HG03175 (cell line): ENCODE measurements around the gene NUMB.

ENCODE experiments used
- ATAC-seq: cut with Tn5 transposase; IDR thresholded peaks from one replicate; pipeline ENCODE4 v1.9.1; 2021; ENCODE audit warnings: mild to moderate bottlenecking, moderate library complexity; ENCODE audit not compliant: unreplicated experiment

The NUMB gene

DNA sequence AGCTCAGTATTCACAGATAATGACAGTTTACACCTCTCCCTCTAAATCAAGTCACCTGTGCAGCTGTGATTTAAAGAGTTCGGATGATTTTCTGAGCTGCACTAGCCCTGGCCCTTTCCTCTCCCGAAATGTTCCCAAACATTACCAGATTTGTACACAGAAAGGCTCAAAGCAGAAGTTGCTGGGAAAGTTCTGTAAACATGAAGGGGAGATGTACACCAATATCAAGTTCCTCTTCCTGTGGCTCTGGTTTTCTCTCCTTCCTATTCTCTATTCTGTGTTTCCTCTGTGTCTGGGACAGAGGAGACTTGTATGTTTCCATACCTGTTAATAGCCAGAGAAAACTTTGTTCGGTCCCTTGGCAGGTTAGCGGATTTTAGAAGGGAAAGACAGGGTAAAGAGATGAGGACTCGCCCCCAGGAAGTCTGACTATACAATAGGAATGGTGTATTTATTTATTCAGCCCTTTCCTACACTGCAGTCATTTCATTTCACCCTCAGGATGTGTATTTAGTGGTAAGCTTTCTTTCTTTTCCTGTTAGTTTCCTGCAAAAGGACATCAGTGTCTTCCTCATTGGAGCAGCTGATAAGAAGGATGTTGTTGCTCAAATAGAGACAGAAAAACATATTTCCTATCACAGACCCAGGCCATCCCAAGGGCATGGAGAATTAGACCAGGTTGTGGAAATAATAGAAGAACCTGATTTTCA is 7.6 kb upstream of the NUMB start:
- ATAC-seq = no peak

DNA sequence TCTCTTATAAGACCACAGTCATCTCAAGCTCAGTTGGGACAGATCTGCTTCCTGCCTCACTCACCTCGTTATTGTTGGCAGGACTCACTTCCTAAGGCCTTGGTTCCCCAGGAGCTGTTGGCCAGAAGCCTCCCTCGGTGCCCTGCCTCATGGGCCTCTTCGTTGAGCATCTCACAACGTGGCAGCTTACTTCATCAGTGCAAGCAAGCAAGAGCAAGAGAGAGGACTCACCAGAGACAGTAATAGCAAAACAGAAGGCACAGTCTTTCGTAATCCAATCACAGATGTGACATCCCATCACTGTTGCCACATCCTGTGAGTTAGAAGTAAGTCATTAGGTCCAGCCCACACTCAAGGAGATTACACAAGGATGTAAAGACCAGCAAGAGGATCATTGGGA is 5.1 kb upstream of the NUMB start:
- ATAC-seq = no peak

DNA sequence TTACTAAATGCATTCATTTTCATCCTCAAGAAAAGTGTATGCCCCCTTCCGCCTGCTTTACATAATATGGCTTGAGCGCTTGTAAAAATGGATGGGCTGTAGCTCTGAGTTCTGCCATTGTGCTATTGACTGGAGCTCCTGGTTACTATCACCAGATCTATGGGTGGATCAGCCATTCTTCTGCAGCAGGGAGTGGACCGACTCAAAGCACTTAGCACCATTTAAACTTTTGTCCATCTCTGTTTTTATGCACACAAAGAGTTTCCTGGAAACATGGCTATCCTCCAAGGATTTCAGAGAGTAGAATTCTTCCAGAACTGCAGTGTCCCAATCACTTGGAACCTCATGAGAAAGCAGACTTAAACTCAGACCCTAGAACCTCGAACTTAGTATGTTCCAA is 4.5 kb upstream of the NUMB start:
- ATAC-seq = no peak

DNA sequence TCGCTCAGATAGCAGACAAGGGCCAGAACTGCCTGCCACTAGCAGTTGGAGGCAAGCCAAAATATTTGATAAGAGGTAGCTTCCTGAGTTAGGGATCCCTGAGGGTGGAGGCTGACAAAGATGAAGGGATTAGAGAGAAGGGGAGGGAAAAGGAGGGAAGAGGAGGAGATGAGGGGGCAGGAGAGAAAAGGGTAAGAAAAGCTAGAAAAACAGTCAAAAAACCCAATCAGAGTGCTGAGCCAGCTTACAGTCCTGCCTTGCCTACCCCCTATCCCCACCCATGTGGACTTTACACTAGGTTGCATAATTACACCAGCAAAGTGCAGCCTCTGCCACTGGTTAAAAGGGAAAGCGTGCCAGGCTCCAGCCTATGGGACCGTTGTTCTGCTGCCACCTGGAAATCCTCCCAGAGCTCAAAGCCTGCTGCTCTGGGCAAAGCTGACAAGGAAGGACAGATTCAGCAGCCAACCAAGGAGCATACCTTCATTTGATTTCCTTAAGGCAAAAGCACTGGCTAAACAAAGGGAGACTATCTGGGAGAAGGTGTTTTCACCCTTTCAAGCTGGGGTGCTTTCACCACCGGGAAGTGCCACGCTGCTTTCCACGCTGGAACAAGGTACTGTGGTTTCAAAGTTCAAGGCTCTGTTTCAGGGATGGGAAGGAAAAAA is 3.8 kb upstream of the NUMB start:
- ATAC-seq = no peak

DNA sequence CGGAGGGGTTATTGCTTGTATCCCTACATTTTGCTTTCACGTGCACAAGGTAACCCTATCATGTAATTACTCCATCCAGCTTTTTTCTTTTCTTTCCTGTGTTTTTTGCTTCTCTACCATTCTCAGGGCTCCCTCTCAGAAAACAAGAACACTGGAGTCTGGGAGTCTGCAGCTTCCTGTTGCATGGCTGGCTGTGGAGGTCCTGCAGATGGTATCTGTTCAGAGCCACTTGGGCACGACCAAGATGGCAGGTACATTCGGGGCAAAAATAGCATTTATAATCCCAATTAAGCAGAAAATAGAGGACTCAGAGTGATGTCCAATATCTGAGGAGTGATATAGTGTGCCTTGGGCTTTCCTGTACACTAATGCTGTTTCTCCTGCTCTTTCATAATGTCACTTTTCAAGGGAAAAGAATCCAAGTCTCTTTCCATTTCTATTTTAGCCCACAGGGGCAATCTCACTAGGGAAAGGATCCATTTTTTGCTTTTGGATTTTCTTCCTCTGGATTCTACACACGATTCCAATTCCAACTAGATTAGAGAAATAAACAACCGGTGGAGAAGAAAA is 3.2 kb upstream of the NUMB start:
- no peak for ATAC-seq

DNA sequence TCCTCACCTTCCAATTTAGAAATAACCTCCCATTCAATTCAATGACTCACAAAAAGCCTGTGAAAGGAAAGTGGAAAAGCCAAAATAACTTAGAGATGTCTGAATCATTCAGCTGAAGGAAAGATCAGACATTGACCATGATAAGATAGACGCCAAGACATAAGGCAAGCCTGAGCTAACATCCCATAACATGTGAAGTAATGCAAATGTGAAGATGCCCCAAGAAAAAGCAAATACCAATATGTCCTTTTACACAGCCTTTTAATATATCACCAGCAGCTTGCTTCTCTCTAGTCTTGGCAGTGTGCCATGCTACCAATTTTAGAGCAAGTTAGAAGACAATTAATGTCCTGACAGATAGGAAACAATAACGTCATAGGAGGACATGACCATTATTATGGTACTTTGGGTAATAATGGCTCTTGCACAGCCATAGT is 2.4 kb upstream of the NUMB start:
- no peak for ATAC-seq

DNA sequence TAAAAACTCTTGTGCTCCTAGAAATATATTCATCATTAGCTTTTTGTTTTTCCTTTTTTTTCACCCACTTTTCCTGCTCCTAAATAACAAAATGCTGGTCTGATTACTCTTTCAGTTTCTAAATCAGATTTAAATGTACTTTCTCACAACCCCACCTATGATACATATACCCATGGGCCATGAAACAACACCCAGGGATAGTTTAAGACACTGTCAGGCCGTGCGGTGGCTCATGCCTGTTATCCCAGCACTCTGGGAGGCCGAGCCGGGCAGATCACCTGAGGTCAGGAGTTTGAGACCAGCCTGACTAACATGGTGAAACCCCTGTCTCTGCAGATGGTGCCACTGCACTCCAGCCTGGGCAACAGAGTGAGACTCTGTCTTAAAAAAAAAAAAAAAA is 1.6 kb upstream of the NUMB start:
- ATAC-seq = no peak

DNA sequence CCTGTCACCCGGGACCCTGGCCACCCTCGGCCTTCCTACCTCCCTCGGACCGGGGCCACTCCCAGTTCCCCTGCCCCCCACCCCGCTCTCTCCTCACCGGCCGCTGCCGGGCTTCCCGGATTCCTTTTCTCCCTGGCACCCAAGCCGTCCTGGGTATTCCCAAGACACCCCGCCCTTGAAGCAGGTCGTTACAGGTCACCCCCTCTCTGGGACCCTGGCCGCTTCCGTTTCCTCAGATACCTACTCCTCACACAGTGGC is 493 bp downstream of the NUMB start:
- no peak for ATAC-seq

DNA sequence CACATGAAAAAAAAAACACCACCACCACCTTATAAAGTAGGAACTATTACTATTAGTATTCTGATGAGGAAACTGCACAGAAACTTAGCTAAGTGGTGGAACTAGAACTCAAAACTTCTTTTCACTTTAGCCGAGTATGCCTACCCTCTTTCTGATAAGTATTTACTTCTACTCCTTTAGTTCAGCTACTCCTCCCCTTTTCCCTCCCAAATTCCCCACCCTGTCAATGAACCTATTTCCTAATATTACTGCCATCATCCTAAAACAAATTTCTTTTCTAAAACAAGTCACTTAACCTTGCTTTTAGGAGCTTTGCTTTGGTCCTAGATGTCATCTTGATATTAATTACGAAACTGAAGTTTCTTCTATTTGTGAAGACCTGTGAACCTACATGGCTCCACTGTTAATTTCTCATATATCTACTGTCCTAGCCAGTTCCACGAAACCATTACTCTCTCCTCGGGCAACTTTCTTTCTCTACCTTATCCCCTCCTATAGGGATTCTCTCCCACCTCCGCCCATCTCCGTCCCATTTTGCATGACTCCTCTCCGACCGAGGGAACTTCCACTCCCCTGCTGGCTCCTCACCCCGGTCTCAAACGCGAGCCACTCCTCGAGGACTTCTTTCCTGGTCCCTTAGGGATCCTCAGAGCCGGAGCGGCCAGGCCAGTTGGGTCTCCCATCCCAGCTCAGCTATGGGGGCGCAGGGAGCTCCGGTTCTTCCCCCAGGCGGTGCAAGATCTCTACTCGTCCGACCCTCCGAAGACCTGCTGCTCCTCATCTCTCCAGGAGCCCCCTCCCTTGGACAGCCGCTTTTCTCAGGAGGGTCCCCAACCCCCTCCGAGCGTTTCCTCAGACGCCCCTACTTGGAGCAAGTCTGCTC is 1.1 kb downstream of the NUMB start:
- ATAC-seq = no peak

DNA sequence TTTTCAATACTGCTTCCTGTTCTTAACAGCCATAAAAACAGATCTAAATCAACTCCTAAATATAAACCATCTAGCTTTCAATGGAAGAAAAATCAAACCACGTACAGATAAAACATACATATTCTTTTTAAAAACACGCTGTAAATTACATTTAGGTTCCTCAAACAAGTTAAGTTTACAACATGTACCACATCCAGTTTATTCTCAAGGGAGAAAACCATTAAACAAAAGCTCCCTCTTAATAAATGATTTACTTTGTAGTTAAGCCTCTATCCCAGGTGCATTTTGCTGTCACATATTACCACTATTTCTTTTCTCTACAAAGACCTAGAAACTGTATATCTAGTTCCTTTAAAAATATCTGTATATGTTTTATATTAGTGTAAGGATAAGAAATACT is 3.1 kb downstream of the NUMB start:
- ATAC-seq = no peak

DNA sequence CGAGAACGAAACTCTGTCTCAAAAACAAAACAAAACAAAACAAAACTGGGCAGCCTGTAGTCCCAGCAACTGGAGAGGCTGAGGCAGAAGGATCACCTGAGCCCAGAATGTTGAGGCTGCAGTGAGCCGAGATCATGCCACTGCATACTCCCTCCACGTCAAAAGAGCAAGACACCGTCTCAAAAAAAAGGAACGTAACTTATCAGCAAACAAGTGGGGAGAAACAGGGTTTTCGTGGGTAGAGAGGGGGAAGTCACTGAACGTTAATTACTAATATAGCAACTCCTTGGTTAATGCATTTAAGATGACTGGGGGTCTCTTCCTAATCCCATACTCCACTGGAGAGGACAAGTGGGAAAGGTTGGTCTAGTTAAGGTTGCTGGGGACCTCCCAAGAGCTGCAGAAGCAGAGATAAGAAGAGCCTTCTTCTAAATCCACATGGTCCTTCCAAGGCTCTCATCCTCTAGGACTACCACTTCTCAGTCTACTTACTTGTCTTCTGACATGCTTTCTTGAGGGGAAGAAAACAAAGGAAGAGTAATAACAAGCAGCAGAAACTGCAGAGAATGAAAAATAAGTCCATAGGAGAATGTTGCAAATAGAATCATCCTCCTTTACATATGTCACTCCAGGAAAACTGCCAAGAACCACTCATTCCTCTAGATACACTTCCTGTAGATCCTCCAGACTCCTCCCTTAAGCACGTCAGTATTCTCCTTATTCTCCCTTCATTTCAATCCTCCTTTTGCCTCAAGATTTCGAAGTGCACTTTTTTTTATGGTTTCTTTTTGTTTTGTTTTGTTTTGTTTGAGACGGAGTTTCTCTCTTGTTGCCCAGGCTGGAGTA is 5.8 kb downstream of the NUMB start:
- no peak for ATAC-seq

DNA sequence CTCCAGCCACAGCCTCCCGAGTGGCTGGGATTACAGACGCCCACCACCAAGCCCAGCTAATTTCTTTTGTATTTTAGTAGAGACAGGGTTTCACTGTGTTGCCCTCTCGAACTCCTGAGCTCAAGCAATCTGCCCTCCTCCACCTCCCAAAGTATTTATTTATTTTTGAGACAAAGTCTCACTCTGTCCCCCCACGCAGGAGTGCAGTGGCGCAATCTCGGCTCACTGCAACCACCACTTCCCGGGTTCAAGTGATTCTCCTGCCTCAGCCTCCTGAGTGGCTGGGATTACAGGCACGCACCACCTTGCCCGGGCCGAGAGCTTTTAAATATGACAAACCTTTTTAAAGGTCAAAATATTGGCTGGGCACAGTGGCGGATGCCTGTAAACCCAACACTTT is 14.6 kb downstream of the NUMB start:
- no peak for ATAC-seq

DNA sequence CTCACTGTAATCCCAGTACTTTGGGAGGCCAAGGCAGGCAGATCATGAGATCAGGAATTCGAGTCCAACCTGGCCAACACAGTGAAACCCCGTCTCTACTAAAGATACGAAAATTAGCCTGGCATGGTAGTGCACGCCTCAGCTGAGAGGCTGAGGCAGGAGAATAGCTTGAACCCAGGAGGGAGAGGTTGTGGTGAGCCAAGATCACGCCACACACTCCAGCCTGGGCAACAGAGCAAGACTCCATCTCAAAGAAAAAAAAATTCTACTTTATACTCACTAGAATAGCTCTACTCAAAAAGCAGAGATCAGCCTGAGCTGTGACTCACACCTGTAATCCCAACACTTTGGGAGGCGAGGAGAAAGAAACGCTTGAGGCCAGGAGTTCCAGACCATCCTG is 17.1 kb downstream of the NUMB start:
- no peak for ATAC-seq

DNA sequence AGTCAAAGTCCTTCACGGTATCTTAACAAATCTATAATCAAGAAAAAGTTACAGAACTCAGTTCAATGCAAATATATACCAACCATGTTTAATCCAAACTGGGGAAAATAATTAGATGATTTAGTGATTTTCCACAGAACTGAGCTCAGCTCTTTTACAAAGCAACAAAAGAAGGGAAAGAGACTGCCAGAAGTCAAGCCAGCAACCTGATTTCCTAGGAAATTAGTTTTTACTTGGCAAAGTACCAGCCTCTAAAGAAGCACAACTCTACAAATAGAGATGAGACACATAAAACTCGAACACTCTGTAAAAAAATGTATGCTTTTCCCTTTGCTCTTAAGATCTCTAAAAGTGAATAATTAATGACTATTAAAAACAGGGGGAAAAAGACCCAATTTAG is 19.4 kb downstream of the NUMB start:
- no peak for ATAC-seq

DNA sequence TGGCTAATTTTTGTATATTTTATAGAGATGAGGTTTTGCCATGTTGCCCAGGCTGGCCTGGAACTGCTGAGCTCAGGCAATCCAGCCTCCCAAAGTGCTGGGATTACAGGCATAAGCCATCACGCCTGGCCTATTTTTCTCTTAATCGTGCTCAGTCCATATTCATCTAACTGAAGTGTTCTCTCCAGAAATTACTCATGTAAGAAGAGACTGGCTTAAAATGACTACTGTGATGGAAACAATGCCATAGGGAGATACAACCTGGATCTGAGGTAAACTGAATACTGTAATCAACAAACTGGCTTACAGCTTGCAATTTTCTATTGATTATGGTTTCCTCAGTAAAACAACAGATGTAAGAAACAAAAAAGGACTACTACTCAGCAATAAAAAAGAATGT is 21.1 kb downstream of the NUMB start:
- no peak for ATAC-seq

DNA sequence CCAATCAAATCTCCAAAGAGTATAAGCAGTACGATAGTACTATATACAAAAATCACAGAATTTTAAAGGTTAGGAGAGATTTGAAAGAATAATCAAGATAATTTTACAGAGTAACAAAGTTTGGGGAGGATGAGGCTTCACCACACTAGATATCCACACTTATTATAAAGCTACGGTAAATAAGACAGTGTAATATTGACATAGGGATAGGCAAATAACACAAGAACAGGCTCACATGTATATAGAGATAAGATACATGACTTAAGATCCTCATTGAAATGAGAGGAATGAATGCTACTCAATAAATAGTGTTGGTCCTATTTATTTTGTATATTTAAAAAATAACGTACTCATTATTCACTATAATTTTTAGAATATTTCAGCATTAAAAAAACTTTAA is 26.2 kb downstream of the NUMB start:
- no peak for ATAC-seq

DNA sequence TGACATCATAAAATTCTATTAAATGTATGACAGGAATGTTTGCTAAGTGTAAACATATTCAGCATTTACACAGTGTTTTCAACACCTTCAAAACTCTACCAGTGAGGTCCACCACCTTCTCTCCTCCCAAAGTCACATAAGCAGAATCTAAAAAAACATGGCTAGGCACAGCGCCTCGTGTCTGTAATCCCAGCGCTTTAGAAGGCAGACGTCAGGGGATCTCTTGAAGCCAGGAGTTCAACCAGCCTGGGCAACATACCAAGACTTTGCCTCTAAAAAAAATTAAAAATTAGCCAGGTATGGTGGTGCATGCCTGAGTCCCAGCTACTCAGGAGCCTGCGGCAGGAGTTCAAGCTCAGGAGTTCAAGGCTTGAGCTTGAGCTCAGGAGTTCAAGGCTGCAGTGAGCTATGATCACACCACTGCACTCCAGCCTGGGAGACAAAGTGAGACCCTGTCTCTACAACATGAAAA is 30.0 kb downstream of the NUMB start:
- no peak for ATAC-seq

DNA sequence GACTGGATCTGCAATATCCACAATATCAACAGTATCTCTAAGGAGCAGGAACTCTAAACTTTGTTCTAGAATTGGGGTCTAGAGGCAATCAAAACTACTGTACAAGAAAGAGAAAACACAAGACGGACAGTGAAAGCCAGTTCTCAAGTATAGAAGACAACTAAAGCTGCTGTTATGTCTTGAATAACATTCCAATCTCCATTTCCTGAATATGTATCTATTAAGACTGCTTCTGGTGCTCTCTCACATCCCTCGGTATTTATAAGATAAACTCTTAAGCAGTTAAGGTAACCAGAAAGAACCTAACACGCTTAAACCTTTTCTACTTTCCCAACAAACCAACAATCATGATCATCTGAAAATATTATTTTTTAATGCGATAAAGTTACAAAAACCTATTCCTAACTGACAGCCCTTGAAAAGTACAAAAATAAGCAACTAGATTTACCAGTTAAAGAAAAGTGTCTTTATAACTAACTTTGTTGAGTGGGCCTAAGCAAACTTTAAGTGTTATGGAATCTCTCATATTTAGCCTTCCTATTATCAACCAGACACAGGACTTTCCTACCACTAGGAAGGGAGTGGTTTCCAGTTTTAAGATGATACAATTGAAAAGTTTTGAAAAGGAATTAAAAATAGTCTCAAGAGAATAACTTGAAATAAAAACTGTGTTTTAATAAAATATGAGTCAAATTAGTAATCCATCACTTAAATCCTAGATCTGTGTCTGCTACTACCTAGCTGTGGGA is 30.7 kb downstream of the NUMB start:
- ATAC-seq = no peak

DNA sequence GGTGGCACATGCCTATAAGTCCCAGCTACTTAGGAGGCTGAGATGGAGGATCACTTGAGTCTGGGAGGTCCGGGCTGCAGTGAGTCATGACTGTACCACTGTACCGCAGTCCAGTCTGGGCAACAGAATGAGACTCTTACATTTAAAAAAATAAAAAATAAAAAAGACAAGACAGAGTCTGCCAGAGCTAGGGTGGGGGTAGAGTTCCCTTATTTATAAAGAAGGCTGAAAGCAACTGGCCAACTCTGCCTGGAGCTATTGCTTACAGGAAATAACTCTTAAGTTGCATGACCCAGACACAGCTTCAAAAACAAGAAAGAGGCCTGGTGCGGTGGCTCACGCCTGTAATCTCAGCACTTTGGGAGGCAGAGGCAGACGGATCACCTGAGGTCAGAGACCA is 31.5 kb downstream of the NUMB start:
- no peak for ATAC-seq

DNA sequence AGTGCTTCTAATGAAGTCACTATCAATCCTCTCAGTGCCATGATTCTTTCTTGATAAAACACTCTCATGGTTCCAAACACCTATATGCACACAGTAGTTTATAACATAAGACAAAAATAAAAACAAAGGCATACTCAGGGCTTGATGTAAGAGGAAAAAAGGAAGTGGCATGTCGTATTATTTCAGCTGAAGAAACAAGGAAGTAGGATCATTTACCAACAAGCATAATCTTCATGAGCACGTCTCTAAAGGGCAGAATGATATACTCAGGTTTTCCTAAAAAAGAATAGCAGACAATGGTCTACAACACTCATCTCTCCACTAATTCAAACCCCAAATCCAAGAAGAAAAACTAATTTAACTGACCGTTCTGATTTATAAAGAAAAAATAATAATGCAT is 33.9 kb downstream of the NUMB start:
- no peak for ATAC-seq
